Mesothelial cell of epicardium (in vitro differentiated cells): ENCODE results near the gene TEX28. TPM values are rescaled to one million over a fixed set of nuclear protein-coding genes. Genes with fewer than 3 reads are reported as not detected.
"Not testable (repeated sequence)": the region's sequence is repeated elsewhere in the genome, so short reads cannot be mapped to it uniquely, and the experiment has no call there.

Source experiments
- DNase-seq, 2 experiments: peaks; one replicate each; pipeline ENCODE4 v3.0.0; 2021; ENCODE audit warnings: low spot score in 2 of 2; ENCODE audit not compliant: unreplicated experiment in 2 of 2
- H3K27ac Mint-ChIP-seq: 2 replicates; pipeline ENCODE4 v1.8.0; 2021; ENCODE audit warnings: mixed read lengths
- H3K27me3 Mint-ChIP-seq: 2 replicates; pipeline ENCODE4 v1.8.0; 2021; ENCODE audit warnings: low read depth, mixed read lengths
- H3K36me3 Mint-ChIP-seq: 2 replicates; pipeline ENCODE4 v1.8.0; 2021; ENCODE audit warnings: mixed read lengths
- H3K4me1 Mint-ChIP-seq: 2 replicates; pipeline ENCODE4 v1.8.0; 2021; ENCODE audit warnings: mixed read lengths
- H3K4me3 Mint-ChIP-seq: 2 replicates; pipeline ENCODE4 v1.8.0; 2021; ENCODE audit warnings: mild to moderate bottlenecking, moderate library complexity, mixed read lengths
- H3K9me3 Mint-ChIP-seq: 2 replicates; pipeline ENCODE4 v1.8.0; 2021; ENCODE audit warnings: mixed read lengths
- total RNA-seq: library from RNA; stranded (reverse); gene quantifications from 3 replicates; pipeline ENCODE4 v1.2.1, GENCODE V29; 2021
- TF ChIP-seq, protein P1 (sequence below): fragments of 200-600 bp; sonication (generic); IDR thresholded peaks from one replicate; pipeline ENCODE4 v1.5.0; 2021; ENCODE audit warnings: antibody characterized with exemption; ENCODE audit not compliant: unreplicated experiment

TEX28 gene
- total RNA-seq, 1 donor from 2014 or later, result not detected

DNA sequence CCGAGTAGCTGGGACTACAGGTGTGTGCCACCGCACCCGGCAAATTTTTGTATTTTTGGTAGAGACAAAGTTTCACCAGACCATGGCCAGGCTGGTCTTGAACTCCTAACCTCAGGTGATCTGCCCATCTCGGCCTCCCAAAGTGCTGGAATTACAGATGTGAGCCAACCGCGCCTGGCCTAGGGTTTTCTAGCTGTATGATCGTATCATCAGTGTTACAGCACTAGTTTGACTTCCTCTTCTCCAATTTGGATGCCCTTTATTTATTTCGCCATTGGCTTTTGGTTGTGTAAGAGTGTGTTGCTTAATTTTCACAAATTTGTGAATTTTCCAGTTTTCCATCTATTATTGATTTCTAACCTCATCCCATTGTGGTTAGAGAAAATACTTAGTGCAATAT is 5.9 kb upstream of the TEX28 start:
- Mint-ChIP-seq H3K27ac (no peak overlapping the region), H3K4me3 (no peak overlapping the region), H3K27me3 (no peaks in the 10 kb centered on the region), H3K9me3 (peaks cover 21% of the 10 kb centered on the region), H3K36me3 (no peaks in the 10 kb centered on the region), H3K4me1 (peaks cover 5% of the 10 kb centered on the region)
- DNase-seq, result no peak
- TF ChIP-seq, protein P1, sequence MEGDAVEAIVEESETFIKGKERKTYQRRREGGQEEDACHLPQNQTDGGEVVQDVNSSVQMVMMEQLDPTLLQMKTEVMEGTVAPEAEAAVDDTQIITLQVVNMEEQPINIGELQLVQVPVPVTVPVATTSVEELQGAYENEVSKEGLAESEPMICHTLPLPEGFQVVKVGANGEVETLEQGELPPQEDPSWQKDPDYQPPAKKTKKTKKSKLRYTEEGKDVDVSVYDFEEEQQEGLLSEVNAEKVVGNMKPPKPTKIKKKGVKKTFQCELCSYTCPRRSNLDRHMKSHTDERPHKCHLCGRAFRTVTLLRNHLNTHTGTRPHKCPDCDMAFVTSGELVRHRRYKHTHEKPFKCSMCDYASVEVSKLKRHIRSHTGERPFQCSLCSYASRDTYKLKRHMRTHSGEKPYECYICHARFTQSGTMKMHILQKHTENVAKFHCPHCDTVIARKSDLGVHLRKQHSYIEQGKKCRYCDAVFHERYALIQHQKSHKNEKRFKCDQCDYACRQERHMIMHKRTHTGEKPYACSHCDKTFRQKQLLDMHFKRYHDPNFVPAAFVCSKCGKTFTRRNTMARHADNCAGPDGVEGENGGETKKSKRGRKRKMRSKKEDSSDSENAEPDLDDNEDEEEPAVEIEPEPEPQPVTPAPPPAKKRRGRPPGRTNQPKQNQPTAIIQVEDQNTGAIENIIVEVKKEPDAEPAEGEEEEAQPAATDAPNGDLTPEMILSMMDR, result no peak

DNA sequence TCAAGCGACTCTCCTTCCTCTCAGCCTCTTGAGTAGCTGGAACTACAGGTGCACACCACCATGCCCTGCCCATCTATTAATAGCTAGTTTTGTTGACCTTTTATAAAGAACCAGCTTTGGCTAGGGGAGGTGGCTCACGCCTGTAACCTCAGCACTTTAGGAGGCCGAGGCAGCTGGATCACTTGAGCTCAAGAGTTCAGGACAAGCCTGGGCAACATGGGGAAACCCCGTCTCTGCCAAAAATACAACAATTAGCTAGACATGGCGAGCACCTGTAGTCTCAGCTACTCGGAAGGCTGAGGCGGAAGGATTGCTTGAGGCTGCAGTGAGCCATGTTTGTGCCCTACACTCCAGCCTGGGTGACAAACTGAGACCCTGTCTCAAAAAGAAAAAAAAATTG is 3.4 kb upstream of the TEX28 start:
- H3K9me3 Mint-ChIP-seq, result peaks cover 16% of the 10 kb centered on the region
- no peaks in the 10 kb centered on the region for H3K4me1 Mint-ChIP-seq
- H3K4me3 Mint-ChIP-seq, result no peak overlapping the region
- no peaks in the 10 kb centered on the region for H3K36me3 Mint-ChIP-seq
- H3K27me3 Mint-ChIP-seq, result no peaks in the 10 kb centered on the region
- no peak overlapping the region for H3K27ac Mint-ChIP-seq
- TF ChIP-seq, protein P1, result no peak
- no peak for DNase-seq

DNA sequence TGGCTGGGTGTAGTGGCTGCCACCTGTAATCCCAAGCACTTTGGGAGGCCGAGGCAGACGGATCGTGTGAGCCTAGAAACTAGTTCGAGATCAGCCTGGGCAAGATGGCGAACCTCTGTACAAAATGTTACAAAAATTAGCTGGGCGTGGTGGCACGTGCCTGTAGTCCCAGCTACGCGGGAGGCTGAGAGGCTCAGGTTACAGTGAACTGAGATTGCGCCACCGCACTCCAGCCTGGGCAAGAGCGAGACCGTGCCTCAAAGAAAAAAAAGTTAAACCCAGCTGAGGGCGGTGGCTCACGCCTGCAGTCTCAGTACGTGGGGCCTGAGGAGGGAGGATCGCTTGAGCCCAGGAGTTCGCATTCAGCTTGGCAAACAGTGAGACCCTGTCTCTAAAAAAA is 1.8 kb upstream of the TEX28 start:
- Mint-ChIP-seq H3K4me3 (no peak overlapping the region), H3K36me3 (no peaks in the 10 kb centered on the region), H3K27ac (no peak overlapping the region), H3K27me3 (no peaks in the 10 kb centered on the region), H3K9me3 (peaks cover 11% of the 10 kb centered on the region), H3K4me1 (no peaks in the 10 kb centered on the region)
- TF ChIP-seq, protein P1, result no peak
- no peak for DNase-seq

DNA sequence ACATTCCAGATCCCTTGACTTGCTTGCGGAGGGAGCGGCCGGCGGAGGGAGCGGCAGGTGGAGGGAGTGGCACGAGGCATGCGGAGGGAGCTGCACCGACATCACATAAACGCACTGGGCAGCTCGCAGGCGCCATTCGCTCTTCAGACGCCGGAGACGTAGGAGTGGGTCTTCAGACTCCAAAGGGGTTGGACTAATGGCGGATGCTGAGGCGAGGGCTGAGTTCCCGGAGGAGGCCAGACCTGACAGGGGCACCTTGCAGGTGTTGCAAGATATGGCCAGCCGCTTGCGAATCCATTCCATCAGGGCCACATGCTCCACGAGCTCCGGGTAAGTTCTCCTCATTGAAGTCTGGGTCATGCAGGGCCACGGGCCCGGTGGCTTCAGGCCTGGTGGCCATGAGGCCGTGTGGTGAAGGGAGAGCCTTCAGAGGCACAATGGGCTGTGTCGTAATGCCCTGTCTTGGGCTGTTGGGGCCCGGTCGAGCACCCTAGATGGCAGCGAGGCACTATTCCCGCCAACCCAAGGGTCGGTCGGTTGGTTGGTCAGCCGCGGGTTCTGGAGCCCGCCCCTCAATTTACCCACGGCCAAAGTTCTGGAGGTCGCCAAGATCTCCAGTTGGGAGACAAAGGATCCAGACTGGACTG is 863 bp upstream of the TEX28 start, which contains the start of gene TKTL1:
TKTL1 (plus strand) TSS at position 132 of the 647 bp plus-strand sequence; CDS start at position 197, 65 bp downstream.
- H3K27me3 Mint-ChIP-seq, result no peaks in the 10 kb centered on the region
- H3K36me3 Mint-ChIP-seq, result no peaks in the 10 kb centered on the region
- H3K9me3 Mint-ChIP-seq, result peaks cover 11% of the 10 kb centered on the region
- no peak within 1 kb of the TSS for H3K4me3 Mint-ChIP-seq
- H3K4me1 Mint-ChIP-seq, result no peaks in the 10 kb centered on the region
- TF ChIP-seq, protein P1, result no peak
- H3K27ac Mint-ChIP-seq, result no peak within 1 kb of the TSS
- no peak for DNase-seq

DNA sequence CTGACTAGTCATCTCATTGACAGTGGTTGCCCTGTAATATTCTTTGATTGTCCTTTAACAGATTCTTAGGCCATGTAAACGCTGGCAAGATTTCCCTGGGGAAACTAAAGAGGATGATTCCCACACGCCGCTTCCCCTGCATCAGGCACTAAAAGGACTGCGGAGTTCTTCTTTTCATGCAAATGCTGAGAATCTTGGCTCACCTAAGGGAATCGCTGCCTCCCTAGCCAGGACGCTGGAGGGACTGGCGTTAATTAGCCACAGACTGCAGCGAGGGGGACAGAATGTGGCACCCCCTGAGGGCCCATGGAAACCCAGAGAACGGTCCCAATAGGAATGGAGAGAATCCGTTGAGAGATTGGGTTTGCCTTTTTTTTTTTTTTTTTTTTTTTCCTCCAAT is 8.5 kb downstream of the TEX28 start:
- not testable (repeated sequence) for H3K4me1 Mint-ChIP-seq, H3K36me3 Mint-ChIP-seq, H3K27ac Mint-ChIP-seq, H3K27me3 Mint-ChIP-seq, H3K9me3 Mint-ChIP-seq, H3K4me3 Mint-ChIP-seq, DNase-seq

DNA sequence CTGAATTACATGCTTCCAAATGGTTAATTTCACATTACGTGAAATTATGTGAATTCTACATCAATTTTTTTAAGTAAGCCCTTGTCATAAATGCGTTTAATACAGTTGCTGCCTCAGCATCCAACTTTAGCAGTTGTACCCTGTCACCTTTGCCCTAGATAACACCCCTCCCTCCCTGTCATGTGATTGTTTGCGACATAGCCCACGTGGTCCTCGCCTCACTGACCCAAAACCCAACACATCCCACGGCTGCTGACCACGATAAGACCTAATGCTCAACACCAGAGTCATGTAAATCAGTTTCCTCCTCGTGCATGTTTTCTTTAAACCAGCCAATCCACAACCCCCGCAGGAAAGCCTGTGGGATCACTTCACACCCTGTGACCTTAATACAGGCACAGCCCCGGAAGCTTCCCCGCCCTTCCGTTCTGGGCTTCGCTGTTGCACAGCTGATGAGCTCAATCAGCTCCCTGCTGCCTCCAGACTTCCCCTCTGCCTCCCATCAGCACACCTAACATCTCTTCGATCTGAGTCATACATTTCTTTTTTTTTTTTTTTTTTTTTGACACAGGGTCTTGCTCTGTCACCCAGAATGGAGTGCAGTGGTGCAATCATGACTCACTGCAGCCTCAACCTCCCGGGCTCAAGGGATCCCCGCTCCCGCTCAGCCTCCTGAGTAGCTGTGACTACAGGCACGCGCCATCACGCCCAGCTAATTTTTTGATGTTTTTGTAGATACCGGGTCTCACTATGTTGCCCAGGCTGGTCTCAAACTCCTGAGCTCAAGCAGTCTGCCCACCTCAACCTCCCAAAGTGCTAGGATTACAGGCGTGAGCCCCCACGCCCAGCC is 10.2 kb downstream of the TEX28 start:
- not testable (repeated sequence) for DNase-seq, H3K4me1 Mint-ChIP-seq, H3K36me3 Mint-ChIP-seq, H3K27me3 Mint-ChIP-seq, H3K9me3 Mint-ChIP-seq, H3K4me3 Mint-ChIP-seq, H3K27ac Mint-ChIP-seq

DNA sequence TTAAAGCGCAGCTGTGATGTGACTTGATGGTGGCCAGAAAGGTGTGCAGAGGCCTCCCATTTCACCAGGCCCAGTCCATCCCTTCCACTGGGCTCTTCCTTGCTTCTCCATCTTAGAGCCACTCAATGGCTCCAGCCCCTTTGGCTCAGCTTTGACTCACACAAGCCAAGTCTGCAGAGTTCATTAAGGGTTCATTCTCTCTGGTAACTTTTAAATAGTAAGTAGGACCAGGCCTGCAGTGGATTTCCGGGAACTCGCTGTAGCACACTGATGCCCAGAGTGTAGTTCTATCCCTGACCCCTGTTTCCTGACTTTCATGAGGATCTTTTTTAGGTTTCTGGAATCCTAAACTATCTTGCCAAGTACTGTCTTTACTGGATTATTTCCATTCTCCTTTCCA is 25.7 kb downstream of the TEX28 start:
- not testable (repeated sequence) for H3K36me3 Mint-ChIP-seq, H3K27ac Mint-ChIP-seq, H3K9me3 Mint-ChIP-seq, H3K4me1 Mint-ChIP-seq, H3K27me3 Mint-ChIP-seq, DNase-seq, H3K4me3 Mint-ChIP-seq

DNA sequence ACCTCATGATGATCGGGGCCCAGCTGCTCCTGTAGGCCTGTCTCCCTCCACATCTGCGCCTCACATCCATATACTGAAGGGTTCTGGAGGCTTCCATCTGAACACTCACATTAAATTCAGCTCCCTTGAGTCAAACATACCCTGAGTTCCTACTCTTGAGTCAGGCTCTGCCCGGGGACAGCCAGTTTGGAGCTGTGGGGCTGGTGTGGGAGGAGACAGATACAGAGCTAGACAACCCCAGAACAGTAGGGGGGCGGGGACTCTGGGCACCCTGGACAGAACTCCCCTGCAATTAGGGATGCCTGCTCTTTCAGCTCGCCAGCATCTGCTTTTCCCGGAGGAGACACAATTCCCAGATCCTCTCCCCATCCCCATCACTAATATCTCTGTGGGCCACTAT is 31.9 kb downstream of the TEX28 start:
- not testable (repeated sequence) for H3K27ac Mint-ChIP-seq, H3K4me3 Mint-ChIP-seq, DNase-seq, H3K36me3 Mint-ChIP-seq, H3K4me1 Mint-ChIP-seq, H3K27me3 Mint-ChIP-seq, H3K9me3 Mint-ChIP-seq

DNA sequence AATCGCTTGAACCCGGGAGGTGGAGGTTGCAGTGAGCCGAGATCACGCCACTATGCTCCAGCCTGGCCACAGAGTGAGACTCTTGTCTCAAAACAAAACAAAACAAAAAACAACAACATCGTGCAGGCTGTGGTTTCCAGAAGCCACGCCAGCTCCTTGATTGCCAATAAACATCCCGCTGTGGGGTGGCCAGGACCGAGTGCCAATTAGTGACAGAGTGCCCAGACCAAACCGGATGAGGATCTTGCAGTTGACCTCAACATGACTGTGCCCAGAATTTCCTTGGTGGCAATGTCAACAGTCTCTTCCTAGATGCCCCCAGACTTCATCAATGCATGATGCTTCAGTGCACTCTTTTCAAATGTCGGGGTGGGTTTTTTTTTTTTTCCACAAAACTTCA is 36.2 kb downstream of the TEX28 start:
- H3K9me3 Mint-ChIP-seq, H3K36me3 Mint-ChIP-seq, H3K27ac Mint-ChIP-seq, DNase-seq, H3K4me1 Mint-ChIP-seq, H3K4me3 Mint-ChIP-seq, H3K27me3 Mint-ChIP-seq: not testable (repeated sequence)

DNA sequence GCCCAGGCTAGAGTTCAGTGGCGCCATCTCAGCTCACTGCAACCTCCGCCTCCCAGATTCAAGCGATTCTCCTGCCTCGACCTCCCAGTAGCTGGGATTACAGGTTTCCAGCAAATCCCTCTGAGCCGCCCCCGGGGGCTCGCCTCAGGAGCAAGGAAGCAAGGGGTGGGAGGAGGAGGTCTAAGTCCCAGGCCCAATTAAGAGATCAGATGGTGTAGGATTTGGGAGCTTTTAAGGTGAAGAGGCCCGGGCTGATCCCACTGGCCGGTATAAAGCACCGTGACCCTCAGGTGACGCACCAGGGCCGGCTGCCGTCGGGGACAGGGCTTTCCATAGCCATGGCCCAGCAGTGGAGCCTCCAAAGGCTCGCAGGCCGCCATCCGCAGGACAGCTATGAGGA is 37.6 kb downstream of the TEX28 start, which contains the start of gene OPN1MW3:
OPN1MW3 (plus strand) TSS at position 301 of the 400 bp plus-strand sequence; CDS start at position 339, 38 bp downstream.
- not testable (repeated sequence) for DNase-seq, H3K27ac Mint-ChIP-seq, H3K4me3 Mint-ChIP-seq, H3K36me3 Mint-ChIP-seq, H3K4me1 Mint-ChIP-seq, H3K9me3 Mint-ChIP-seq, H3K27me3 Mint-ChIP-seq
